Tibial nerve (tissue), 3 donors: ENCODE data around the gene NFAM1.

Source experiments
- POLR2A ChIP-seq, 2 donors: fragments of 450-650 bp; IDR thresholded peaks; one replicate each; pipeline ENCODE4 v1.6.1; 2017; ENCODE audit warnings: antibody characterized with exemption in 2 of 2, mild to moderate bottlenecking in 2 of 2, moderate library complexity in 2 of 2
- TF ChIP-seq, protein P1 (sequence below), 5 experiments: fragments of 200-600 bp in 3 of 5; fragments of 450-650 bp in 2 of 5; sonication (generic) in 3 of 5; IDR thresholded peaks; one replicate each; pipeline ENCODE4 v1.5.1; 2016 to 2019; ENCODE audit warnings: antibody characterized with exemption in 5 of 5, mild to moderate bottlenecking in 3 of 5, moderate library complexity in 2 of 5

DNA sequence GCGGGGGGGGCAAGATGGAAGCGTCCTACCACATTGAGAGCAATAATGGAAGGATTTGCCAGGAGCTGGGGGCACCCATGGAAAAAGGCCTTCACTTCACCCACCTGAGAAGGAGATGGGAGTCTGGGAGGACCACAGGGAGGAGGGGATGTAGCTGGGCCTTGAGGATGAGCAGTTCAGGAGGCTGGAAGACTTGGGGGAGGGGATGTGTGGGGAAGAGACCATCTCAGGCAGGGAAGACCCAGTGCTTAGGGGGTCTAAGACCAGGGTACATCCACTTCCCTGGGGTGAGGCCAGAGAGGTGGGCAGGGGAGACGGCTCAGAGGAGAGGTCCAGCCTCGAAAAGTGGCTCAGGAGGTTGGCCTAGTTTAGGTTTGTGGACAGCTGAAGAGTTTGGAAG lies 90.4 kb downstream of the NFAM1 start:
- TF ChIP-seq, protein P1, sequence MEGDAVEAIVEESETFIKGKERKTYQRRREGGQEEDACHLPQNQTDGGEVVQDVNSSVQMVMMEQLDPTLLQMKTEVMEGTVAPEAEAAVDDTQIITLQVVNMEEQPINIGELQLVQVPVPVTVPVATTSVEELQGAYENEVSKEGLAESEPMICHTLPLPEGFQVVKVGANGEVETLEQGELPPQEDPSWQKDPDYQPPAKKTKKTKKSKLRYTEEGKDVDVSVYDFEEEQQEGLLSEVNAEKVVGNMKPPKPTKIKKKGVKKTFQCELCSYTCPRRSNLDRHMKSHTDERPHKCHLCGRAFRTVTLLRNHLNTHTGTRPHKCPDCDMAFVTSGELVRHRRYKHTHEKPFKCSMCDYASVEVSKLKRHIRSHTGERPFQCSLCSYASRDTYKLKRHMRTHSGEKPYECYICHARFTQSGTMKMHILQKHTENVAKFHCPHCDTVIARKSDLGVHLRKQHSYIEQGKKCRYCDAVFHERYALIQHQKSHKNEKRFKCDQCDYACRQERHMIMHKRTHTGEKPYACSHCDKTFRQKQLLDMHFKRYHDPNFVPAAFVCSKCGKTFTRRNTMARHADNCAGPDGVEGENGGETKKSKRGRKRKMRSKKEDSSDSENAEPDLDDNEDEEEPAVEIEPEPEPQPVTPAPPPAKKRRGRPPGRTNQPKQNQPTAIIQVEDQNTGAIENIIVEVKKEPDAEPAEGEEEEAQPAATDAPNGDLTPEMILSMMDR (IDR thresholded peaks at IDR 0.05): no peak
- no peak for TF ChIP-seq POLR2A (IDR thresholded peaks at IDR 0.05)
